Ovary (tissue), 3 donors: ENCODE results near the gene TMED1.

Source experiments
- CTCF ChIP-seq, 3 donors: fragments of 450-650 bp in 2 of 3; fragments of 200-600 bp in 1 of 3; IDR thresholded peaks; one replicate each; pipeline versions ENCODE4 v1.5.1 to v1.8.0; 2016 to 2022; ENCODE audit warnings: antibody characterized with exemption in 3 of 3, mild to moderate bottlenecking in 1 of 3
- POLR2A ChIP-seq: fragments of 450-650 bp; IDR thresholded peaks from one replicate; pipeline ENCODE4 v1.6.1; 2017; ENCODE audit warnings: antibody characterized with exemption, mild to moderate bottlenecking, moderate library complexity
- donor health status: DM: no; HTN: no; CAD: no.

- no peak for TF ChIP-seq POLR2A
- no peak for TF ChIP-seq CTCF (IDR thresholded peaks at IDR 0.05)
Observed at GRCh38 chr19:10839114-10840050, 3.4 kb upstream of the TMED1 start.
